A549 (cell line): ENCODE results near the gene KCNQ1. TPM values are rescaled to one million over a fixed set of nuclear protein-coding genes. Genes with fewer than 3 reads are reported as not detected.

ENCODE experiments used
- ATAC-seq, 2 experiments: fragments of 200-7000 bp in 1 of 2; fragments of >200 bp in 1 of 2; cut with Nextera tagmentation in 1 of 2; cut with Tn5 transposase in 1 of 2; 3 replicates each; pipeline versions ENCODE4 v1.8.0 to v1.9.1; 2018 to 2020; ENCODE audit warnings: mild to moderate bottlenecking in 1 of 2, moderate library complexity in 1 of 2
- CTCF ChIA-PET: fragments of 300-600 bp; sonication (Branson Sonifier 250); formaldehyde crosslinking; extraction: SDS; loops from one replicate; lab custom pipeline; 2021; ENCODE audit warnings: antibody characterized with exemption, inconsistent platforms; lab: Yijun Ruan, JAX
- POLR2A ChIA-PET: fragments of 350-600 bp; formaldehyde crosslinking; extraction: SDS; loops from one replicate; lab custom pipeline; 2021; ENCODE audit warnings: antibody characterized with exemption, inconsistent platforms; lab: Yijun Ruan, JAX
- DNase-seq, 2 experiments: peaks; one replicate each; pipeline versions ENCODE4 v3.0.0 to v3.0.0-alpha.2; 2011 to 2016; ENCODE audit warnings: low read depth in 1 of 2, low spot score in 1 of 2
- FAIRE-seq: peaks from 2 replicates; lab custom pipeline; 2011; peaks lifted over from hg19 to GRCh38; lab: Jason Lieb, UNC
- H3K27ac ChIP-seq, 2 experiments: fragments of >200 bp; sonication (Bioruptor Twin); formaldehyde crosslinking; 3 replicates each; pipeline ENCODE4 v1.5.1; 2016 to 2017
- H3K4me1 ChIP-seq: fragments of >200 bp; sonication (Bioruptor Twin); formaldehyde crosslinking; 3 replicates; pipeline ENCODE4 v1.6.1; 2016
- H3K4me2 ChIP-seq: fragments of >200 bp; sonication (Bioruptor Twin); formaldehyde crosslinking; 3 replicates; pipeline ENCODE4 v1.6.1; 2016
- H3K4me3 ChIP-seq: fragments of >200 bp; sonication (Bioruptor Twin); formaldehyde crosslinking; 3 replicates; pipeline ENCODE4 v1.5.1; 2016
- H3K9me3 ChIP-seq: fragments of >200 bp; sonication (Bioruptor Twin); formaldehyde crosslinking; 3 replicates; pipeline ENCODE4 v1.6.1; 2016
- CEBPB ChIP-seq, 2 experiments: fragments of >200 bp in 1 of 2; sonication (Bioruptor Twin) in 1 of 2; formaldehyde crosslinking in 1 of 2; IDR thresholded peaks; 2 replicates each; pipeline ENCODE4 v1.6.1; 2012 to 2016
- CHD2 ChIP-seq: fragments of 150-350 bp; IDR thresholded peaks from 2 replicates; pipeline ENCODE4 v1.6.1; 2014; ENCODE audit warnings: low read length; ENCODE audit not compliant: partially characterized antibody
- CHD4 ChIP-seq: fragments of 200-600 bp; sonication (generic); IDR thresholded peaks from 2 replicates; pipeline ENCODE4 v1.6.1; 2016; ENCODE audit warnings: antibody characterized with exemption, mild to moderate bottlenecking, borderline replicate concordance
- EHF ChIP-seq: fragments of 250-450 bp; sonication (Bioruptor Pico); IDR thresholded peaks from 2 replicates; pipeline ENCODE4 v1.5.0; 2020; ENCODE audit warnings: mild to moderate bottlenecking
- EHMT2 ChIP-seq: fragments of 200-600 bp; sonication (generic); IDR thresholded peaks from 2 replicates; pipeline ENCODE4 v1.6.1; 2016; ENCODE audit warnings: antibody characterized with exemption, low read depth, mild to moderate bottlenecking, moderate library complexity
- EP300 ChIP-seq, 2 experiments: fragments of >200 bp; sonication (Bioruptor Twin); formaldehyde crosslinking; IDR thresholded peaks; 2 replicates in 1 of 2; 3 replicates in 1 of 2; pipeline ENCODE4 v1.6.1; 2016 to 2017
- ESRRA ChIP-seq: fragments of 150-350 bp; IDR thresholded peaks from 2 replicates; pipeline ENCODE4 v1.6.1; 2014; ENCODE audit warnings: mild to moderate bottlenecking, low read length, borderline replicate concordance
- FOSB ChIP-seq: fragments of 250-450 bp; sonication (Bioruptor Pico); IDR thresholded peaks from 2 replicates; pipeline ENCODE4 v1.5.0; 2020; ENCODE audit warnings: mild to moderate bottlenecking, moderate library complexity
- HDAC2 ChIP-seq: fragments of 200-600 bp; sonication (generic); IDR thresholded peaks from 2 replicates; pipeline ENCODE4 v1.6.1; 2016
- KDM5A ChIP-seq: fragments of 200-600 bp; sonication (generic); IDR thresholded peaks from 2 replicates; pipeline ENCODE4 v1.6.1; 2016; ENCODE audit warnings: antibody characterized with exemption, mild to moderate bottlenecking
- MAZ ChIP-seq: fragments of 150-350 bp; IDR thresholded peaks from 2 replicates; pipeline ENCODE4 v1.6.1; 2014; ENCODE audit warnings: antibody characterized with exemption, low read depth, low read length, borderline replicate concordance
- NPAS2 ChIP-seq: fragments of 250-450 bp; sonication (Bioruptor Pico); IDR thresholded peaks from 2 replicates; pipeline ENCODE4 v1.8.0; 2022; ENCODE audit warnings: mild to moderate bottlenecking, moderate library complexity, borderline replicate concordance
- TFCP2L1 ChIP-seq: fragments of 250-450 bp; sonication (Bioruptor Pico); IDR thresholded peaks from 2 replicates; pipeline ENCODE4 v1.5.0; 2021; ENCODE audit warnings: mild to moderate bottlenecking
- ZC3H11A ChIP-seq: fragments of 450-650 bp; IDR thresholded peaks from 2 replicates; pipeline ENCODE4 v1.6.1; 2014; ENCODE audit warnings: antibody characterized with exemption, mild to moderate bottlenecking
- ZFP36 ChIP-seq: fragments of 450-650 bp; IDR thresholded peaks from 2 replicates; pipeline ENCODE4 v1.6.1; 2014; ENCODE audit warnings: borderline replicate concordance; ENCODE audit not compliant: partially characterized antibody
- WGBS: methylation state at CpG from one replicate; pipeline ENCODE4 v1.1.6; 2017; ENCODE audit errors: missing lambda C conversion rate; 5-methylcytosine and 5-hydroxymethylcytosine counted together
- polyA plus RNA-seq, 4 experiments: library from polyadenylated mRNA; depleted of rRNA in 3 of 4; stranded (reverse); fragments of >200 nt; fragmentation: RNase III in 1 of 4; extraction: RNeasy Plus Mini Kit Qiagen cat#74134 plus additional on column Dnase treatment in 1 of 4; gene quantifications; 2 replicates in 3 of 4; 3 replicates in 1 of 4; pipeline ENCODE4 v1.2.3, GENCODE V29; 2011 to 2017
- TF ChIP-seq, protein P1 (sequence below): IDR thresholded peaks from 2 replicates; pipeline ENCODE4 v1.6.1; 2012
- TF ChIP-seq, protein P2 (sequence below): fragments of 150-350 bp; IDR thresholded peaks from 2 replicates; pipeline ENCODE4 v1.6.1; 2014; ENCODE audit warnings: low read depth, mild to moderate bottlenecking, low read length

Gene KCNQ1
- polyA plus RNA-seq, 2 of the 4 experiments (the other 2 are of a cell fraction), result 0.14 to 0.17 TPM

- TF ChIP-seq CEBPB (IDR thresholded peaks at IDR 0.05), result no peak
Observed at GRCh38 chr11:2694495-2694894, 249.7 kb downstream of the KCNQ1 start (continued).

- DNase-seq (no peak), FAIRE-seq (no peak), ATAC-seq (no peak)
- TF ChIP-seq HDAC2 (no peak), ESRRA (no peak), FOSB (CRISPR knock-in tag) (no peak), CHD2 (no peak), TFCP2L1 (CRISPR knock-in tag) (no peak), KDM5A (no peak), MAZ (no peak)
- TF ChIP-seq, protein P1, sequence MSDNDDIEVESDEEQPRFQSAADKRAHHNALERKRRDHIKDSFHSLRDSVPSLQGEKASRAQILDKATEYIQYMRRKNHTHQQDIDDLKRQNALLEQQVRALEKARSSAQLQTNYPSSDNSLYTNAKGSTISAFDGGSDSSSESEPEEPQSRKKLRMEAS, result no peak
- TF ChIP-seq, protein P2, sequence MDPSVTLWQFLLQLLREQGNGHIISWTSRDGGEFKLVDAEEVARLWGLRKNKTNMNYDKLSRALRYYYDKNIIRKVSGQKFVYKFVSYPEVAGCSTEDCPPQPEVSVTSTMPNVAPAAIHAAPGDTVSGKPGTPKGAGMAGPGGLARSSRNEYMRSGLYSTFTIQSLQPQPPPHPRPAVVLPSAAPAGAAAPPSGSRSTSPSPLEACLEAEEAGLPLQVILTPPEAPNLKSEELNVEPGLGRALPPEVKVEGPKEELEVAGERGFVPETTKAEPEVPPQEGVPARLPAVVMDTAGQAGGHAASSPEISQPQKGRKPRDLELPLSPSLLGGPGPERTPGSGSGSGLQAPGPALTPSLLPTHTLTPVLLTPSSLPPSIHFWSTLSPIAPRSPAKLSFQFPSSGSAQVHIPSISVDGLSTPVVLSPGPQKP, result no peak
- Histone ChIP-seq H3K27ac (no peak overlapping the region), H3K9me3 (no peaks in the 10 kb centered on the region), H3K4me3 (no peak overlapping the region), H3K4me2 (no peak overlapping the region), H3K4me1 (peaks cover 11% of the 10 kb centered on the region; the same call in 2 of the 3 replicates)
- ChIA-PET POLR2A (no interaction called here), CTCF (interaction anchor here (0.9 to 2.4 kb wide), 6 partner anchors 9 to 230 kb away, joined by 3 to 14 read pairs (median 4); no protein-coding TSS in a partner anchor)
- WGBS, result 84% methylated on average over 9 of the region's 9 CpGs
Observed at GRCh38 chr11:2694995-2695939, 250.5 kb downstream of the KCNQ1 start.

- Histone ChIP-seq H3K27ac (no peak overlapping the region), H3K4me2 (no peak overlapping the region), H3K9me3 (no peaks in the 10 kb centered on the region), H3K4me1 (peaks cover 16% of the 10 kb centered on the region; the same call in 2 of the 3 replicates), H3K4me3 (no peak overlapping the region)
- no peak for DNase-seq
- TF ChIP-seq EP300 (IDR thresholded peaks at IDR 0.05) (no peak), EHMT2 (no peak), KDM5A (no peak)
- 87% methylated on average over 5 of the region's 5 CpGs for WGBS
- ChIA-PET CTCF (interaction anchor here (1.1 kb wide), 1 partner anchor 11 kb away, joined by 4 read pairs; no protein-coding TSS in a partner anchor), POLR2A (no interaction called here)
- FAIRE-seq, result no peak
- ATAC-seq, result no peak
Observed at GRCh38 chr11:2696455-2696854, 251.6 kb downstream of the KCNQ1 start.

GRCh38 chr11:2697866-2698265 is 253.1 kb downstream of the KCNQ1 start:
- H3K4me2 ChIP-seq, result peak overlapping the region; percentile 95
- TF ChIP-seq ZFP36, result no peak
- no peak for TF ChIP-seq NPAS2
- TF ChIP-seq ZC3H11A, result no peak
- TF ChIP-seq CHD4, result no peak
- TF ChIP-seq EHF (CRISPR knock-in tag), result no peak
- TF ChIP-seq, all 56 proteins: peak for 0
- Histone ChIP-seq H3K9me3 (no peaks in the 10 kb centered on the region), H3K4me3 (no peak overlapping the region), H3K27ac (no peak overlapping the region), H3K4me1 (peaks cover 16% of the 10 kb centered on the region; the same call in 2 of the 3 replicates)
- ATAC-seq, result no peak
- no peak for FAIRE-seq
- ChIA-PET CTCF (interaction anchor here (1.0 kb wide), 1 partner anchor 11 kb away, joined by 4 read pairs; no protein-coding TSS in a partner anchor), POLR2A (no interaction called here)
- 47% methylated on average over 1 of the region's 1 CpG for WGBS
- no peak for DNase-seq
